Limb (tissue), 2 donors: ENCODE measurements around the gene PIAS4.

ENCODE experiments used
- DNase-seq, 2 donors: peaks; one replicate each; pipeline ENCODE4 v3.0.0-alpha.2; 2016; ENCODE audit errors: extremely low spot score in 2 of 2

Gene PIAS4

GRCh38 chr19:4077007-4077374 lies 69.5 kb downstream of the PIAS4 start:
- no peak for DNase-seq

- DNase-seq, result peak in 1 of 2 donors; percentile 60
Measured at GRCh38 chr19:4077800-4078684, 70.5 kb downstream of the PIAS4 start.

DNA sequence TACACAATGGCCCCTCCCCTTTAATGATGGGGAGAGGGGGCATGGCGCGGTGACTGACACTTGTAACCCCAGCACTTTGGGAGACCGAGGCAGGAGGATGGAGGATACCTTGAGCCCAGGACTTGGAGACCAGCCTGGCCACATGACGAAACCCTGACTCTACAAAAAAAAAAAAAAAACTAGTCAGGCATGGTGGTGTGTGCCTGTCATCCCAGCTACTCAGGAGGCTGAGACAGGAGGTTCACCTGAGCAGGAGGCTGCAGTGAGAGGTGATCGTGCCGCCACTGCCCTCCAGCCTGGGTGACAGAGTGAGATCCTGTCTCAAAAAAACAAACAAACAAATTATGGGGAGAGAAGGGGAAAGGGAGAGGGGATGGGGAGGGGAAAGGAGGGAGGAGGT lies 72.9 kb downstream of the PIAS4 start:
- DNase-seq, result no peak

DNA sequence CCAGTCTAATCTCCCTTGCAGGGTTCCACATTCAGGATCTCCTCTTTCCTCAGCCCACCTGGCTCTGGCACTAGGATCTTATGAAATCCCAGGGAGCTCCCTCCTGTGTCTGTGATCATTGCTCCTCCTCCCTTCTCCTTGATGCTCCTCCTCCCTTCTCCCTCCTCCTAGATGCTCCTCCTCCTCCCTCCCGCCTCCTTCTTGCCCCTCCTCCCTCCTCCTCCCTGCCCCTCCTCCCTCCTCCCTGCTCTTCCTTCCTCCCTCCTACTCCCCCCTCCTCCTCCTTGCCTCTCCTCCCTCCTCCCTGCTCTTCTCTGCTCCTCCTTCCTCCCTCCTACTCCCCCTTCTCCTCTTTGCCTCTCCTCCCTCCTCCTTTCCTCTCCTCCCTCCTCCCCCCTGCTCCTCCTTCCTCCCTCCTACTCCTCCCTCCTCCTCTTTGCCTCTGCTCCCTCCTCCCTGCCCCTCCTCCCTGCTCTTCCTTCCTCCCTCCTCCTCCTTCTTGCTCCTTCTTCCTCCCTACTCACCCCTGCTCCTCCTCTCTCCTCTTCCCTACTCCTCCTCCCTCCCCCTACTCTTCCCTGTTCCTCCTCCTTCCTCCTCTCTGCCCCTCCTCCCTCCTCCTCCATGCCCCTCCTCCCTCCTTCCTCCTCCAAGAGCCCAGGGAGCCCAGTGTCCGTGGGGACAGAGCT lies 74.0 kb downstream of the PIAS4 start:
- DNase-seq, result no peak

GRCh38 chr19:4082172-4082571 lies 74.6 kb downstream of the PIAS4 start:
- no peak for DNase-seq

GRCh38 chr19:4083677-4084546 lies 76.4 kb downstream of the PIAS4 start:
- DNase-seq, result peak; percentile 10 to 55

GRCh38 chr19:4084547-4084877 lies 77.0 kb downstream of the PIAS4 start:
- no peak for DNase-seq

GRCh38 chr19:4086411-4086867 lies 78.9 kb downstream of the PIAS4 start:
- DNase-seq, result peak in 1 of 2 donors; percentile 34

GRCh38 chr19:4087787-4088679 lies 80.5 kb downstream of the PIAS4 start:
- peak in 1 of 2 donors; percentile 37 for DNase-seq

- no peak for DNase-seq
Measured at GRCh38 chr19:4088975-4089374, 81.4 kb downstream of the PIAS4 start.
